ENCODE data around the gene HPCAL1. TPM values are rescaled to one million over a fixed set of nuclear protein-coding genes. Genes with fewer than 3 reads are reported as not detected.
A peak's percentile ranks its signal among the peaks of the same experiment; 100 is the strongest.

Gene HPCAL1
- total RNA-seq, 1 donor from 2014 or later, result 160 TPM

DNA sequence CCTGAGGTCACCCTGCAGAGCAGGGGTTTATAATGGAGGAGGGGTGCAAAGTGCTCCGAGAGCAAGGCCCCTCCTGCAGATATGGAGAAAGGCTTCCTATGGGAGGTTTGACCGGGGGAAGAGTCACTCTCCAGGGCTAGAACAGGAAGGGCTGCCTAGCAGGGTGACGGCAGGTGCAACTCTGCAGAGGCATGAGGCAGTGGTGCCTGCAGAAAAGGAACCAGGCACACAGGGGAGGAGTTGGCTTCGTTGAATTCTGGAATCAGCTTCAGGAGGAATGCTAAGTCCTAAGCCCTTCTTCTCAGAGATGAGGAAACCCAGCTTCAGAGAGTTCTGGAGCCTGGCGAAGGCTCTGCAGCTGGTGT, 17.5 kb upstream of the HPCAL1 start:
- DNase-seq (no peak), ATAC-seq (no peak)
- intact Hi-C loops (cut with DNase I), result no loop called here
- no peaks in the 10 kb centered on the region for H3K27me3 ChIP-seq
- H3K4me1 ChIP-seq, result peaks cover 22% of the 10 kb centered on the region
- TF ChIP-seq, protein P1, sequence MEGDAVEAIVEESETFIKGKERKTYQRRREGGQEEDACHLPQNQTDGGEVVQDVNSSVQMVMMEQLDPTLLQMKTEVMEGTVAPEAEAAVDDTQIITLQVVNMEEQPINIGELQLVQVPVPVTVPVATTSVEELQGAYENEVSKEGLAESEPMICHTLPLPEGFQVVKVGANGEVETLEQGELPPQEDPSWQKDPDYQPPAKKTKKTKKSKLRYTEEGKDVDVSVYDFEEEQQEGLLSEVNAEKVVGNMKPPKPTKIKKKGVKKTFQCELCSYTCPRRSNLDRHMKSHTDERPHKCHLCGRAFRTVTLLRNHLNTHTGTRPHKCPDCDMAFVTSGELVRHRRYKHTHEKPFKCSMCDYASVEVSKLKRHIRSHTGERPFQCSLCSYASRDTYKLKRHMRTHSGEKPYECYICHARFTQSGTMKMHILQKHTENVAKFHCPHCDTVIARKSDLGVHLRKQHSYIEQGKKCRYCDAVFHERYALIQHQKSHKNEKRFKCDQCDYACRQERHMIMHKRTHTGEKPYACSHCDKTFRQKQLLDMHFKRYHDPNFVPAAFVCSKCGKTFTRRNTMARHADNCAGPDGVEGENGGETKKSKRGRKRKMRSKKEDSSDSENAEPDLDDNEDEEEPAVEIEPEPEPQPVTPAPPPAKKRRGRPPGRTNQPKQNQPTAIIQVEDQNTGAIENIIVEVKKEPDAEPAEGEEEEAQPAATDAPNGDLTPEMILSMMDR (IDR thresholded peaks at IDR 0.05), result no peak
- no peak overlapping the region for H3K4me3 ChIP-seq
- peak overlapping the region; percentile 73 for H3K27ac ChIP-seq
- no peaks in the 10 kb centered on the region for H3K36me3 ChIP-seq
- H3K9me3 ChIP-seq, result no peaks in the 10 kb centered on the region

DNA sequence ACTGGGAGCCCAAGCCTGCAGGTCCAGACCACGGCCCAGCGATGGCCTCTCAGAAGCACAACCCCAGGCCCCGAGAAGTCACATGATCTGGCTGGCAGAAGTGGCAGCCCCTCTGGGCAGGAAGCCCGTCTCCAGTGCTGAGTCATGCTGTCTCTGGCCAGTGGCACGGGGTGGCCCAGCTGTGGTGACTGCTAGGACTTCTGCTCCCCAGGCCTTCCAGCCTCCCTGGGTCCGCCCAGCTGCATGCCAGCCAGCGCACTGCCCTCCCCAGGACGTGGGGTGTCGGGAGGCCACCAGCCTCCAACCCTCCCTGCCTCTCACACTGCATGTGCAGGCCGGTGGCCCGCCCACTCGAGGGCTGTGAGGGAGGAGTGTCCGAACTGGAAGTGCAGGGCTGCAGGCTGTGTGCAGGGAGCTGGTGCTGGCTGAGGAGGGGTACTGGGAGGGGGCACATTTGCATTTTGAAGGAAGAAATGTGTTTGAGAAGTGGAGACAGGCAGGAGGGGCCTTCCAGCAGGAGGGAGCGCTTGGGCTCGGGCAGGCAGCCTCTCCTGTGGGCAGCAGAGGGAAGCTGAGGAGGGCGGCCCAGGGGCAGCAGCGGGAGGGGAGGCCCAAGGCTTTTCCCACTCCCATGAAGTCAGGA, 17.0 kb upstream of the HPCAL1 start:
- peak; percentile 90 for DNase-seq
- peak; percentile 87 for ATAC-seq
- Histone ChIP-seq H3K9me3 (no peaks in the 10 kb centered on the region), H3K36me3 (no peaks in the 10 kb centered on the region), H3K4me1 (peaks cover 22% of the 10 kb centered on the region), H3K4me3 (no peak overlapping the region), H3K27ac (peak overlapping the region; percentile 73), H3K27me3 (no peaks in the 10 kb centered on the region)
- intact Hi-C loops (cut with DNase I), result no loop called here
- TF ChIP-seq, protein P1 (IDR thresholded peaks at IDR 0.05), result no peak

- DNase-seq (peak; percentile 89), ATAC-seq (peak; percentile 75)
- Histone ChIP-seq H3K27me3 (no peaks in the 10 kb centered on the region), H3K27ac (peak overlapping the region; percentile 73), H3K4me1 (peaks cover 22% of the 10 kb centered on the region), H3K36me3 (no peaks in the 10 kb centered on the region), H3K9me3 (no peaks in the 10 kb centered on the region), H3K4me3 (no peak overlapping the region)
- intact Hi-C loops (cut with DNase I), result no loop called here
- TF ChIP-seq, protein P1 (IDR thresholded peaks at IDR 0.05), result no peak
Observed at GRCh38 chr2:10286216-10287037, 16.3 kb upstream of the HPCAL1 start.

GRCh38 chr2:10287761-10288160, 14.9 kb upstream of the HPCAL1 start:
- intact Hi-C loops (cut with DNase I), result no loop called here
- Histone ChIP-seq H3K27me3 (no peaks in the 10 kb centered on the region), H3K27ac (no peak overlapping the region), H3K36me3 (no peaks in the 10 kb centered on the region), H3K4me1 (peaks cover 22% of the 10 kb centered on the region), H3K9me3 (no peaks in the 10 kb centered on the region), H3K4me3 (no peak overlapping the region)
- DNase-seq (peak; percentile 22), ATAC-seq (no peak)
- TF ChIP-seq, protein P1 (IDR thresholded peaks at IDR 0.05), result no peak

DNA sequence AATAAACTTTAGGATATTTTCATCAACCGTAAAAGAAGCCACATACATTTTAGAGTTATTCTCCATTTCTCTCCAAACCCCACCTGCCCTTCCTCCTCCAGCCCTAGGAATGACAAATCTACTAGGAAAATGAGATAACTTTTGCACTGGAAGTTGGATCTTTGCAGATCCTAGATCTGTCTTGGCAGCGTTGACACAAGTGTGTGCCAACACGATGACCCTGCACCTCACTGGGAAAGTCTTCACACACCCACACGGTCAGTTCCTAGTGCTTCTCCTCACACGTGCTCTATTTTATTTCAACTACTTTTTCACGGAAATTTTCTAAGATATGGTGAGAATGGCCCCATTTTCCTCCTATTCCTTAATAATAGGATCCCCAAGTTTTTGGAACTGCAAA, 14.1 kb upstream of the HPCAL1 start:
- Histone ChIP-seq H3K4me3 (no peak overlapping the region), H3K36me3 (no peaks in the 10 kb centered on the region), H3K27ac (no peak overlapping the region), H3K27me3 (no peaks in the 10 kb centered on the region), H3K9me3 (no peaks in the 10 kb centered on the region), H3K4me1 (peaks cover 22% of the 10 kb centered on the region)
- DNase-seq (no peak), ATAC-seq (no peak)
- TF ChIP-seq, protein P1 (IDR thresholded peaks at IDR 0.05), result no peak
- intact Hi-C loops (cut with DNase I), result no loop called here
